Lower lobe of right lung (tissue), 2 donors: Measurements from ENCODE around the gene SGCA. TPM values are rescaled to one million over a fixed set of nuclear protein-coding genes. Genes with fewer than 3 reads are reported as not detected.

Experiments used
- ATAC-seq, 2 donors: fragments of 200-7000 bp; cut with Tn5 transposase; one replicate each; pipeline ENCODE4 v1.9.1; 2020 to 2022; ENCODE audit warnings: mild to moderate bottlenecking in 2 of 2, moderate library complexity in 2 of 2
- DNase-seq: peaks from one replicate; pipeline ENCODE4 v3.0.0-alpha.2; 2020
- H3K27ac ChIP-seq: fragments of 200-600 bp; one replicate; pipeline ENCODE4 v1.8.0; 2022
- H3K27me3 ChIP-seq: fragments of 200-600 bp; one replicate; pipeline ENCODE4 v1.8.0; 2022; ENCODE audit warnings: low read depth
- H3K36me3 ChIP-seq: fragments of 200-600 bp; one replicate; pipeline ENCODE4 v1.8.0; 2022; ENCODE audit warnings: mild to moderate bottlenecking
- H3K4me1 ChIP-seq: fragments of 200-600 bp; one replicate; pipeline ENCODE4 v1.8.0; 2022
- H3K4me3 ChIP-seq: fragments of 200-600 bp; one replicate; pipeline ENCODE4 v1.8.0; 2022; ENCODE audit warnings: mild to moderate bottlenecking
- H3K9me3 ChIP-seq: fragments of 200-600 bp; one replicate; pipeline ENCODE4 v1.8.0; 2022
- CTCF ChIP-seq: fragments of 200-600 bp; IDR thresholded peaks from one replicate; pipeline ENCODE4 v1.8.0; 2022; ENCODE audit warnings: antibody characterized with exemption, mild to moderate bottlenecking
- intact Hi-C: fragments of 100-400 bp; cut with DNase I; formaldehyde crosslinking; loops from one replicate; pipeline ENCODE4 v1.11.0; 2022
- total RNA-seq: library from RNA; stranded (reverse); fragmentation: NEBNext Ultra II Directional; extraction: Animal tissue kit (Norgen Biotek cat#: 25700); gene quantifications from one replicate; pipeline ENCODE4 v1.2.1, GENCODE V29; 2021
- donor health status: DM: no; HTN: yes; CAD: no; lungs with severe emphysema.

Gene SGCA
- total RNA-seq, 1 donor from 2014 or later = 9.1 TPM

GRCh38 chr17:50192144-50192617, 26.4 kb downstream of the SGCA start:
- DNase-seq (no peak), ATAC-seq (no peak)
- intact Hi-C loops = no loop called here
- TF ChIP-seq CTCF = no peak
- peaks cover 97% of the 10 kb centered on the region for H3K36me3 ChIP-seq
- H3K4me1 ChIP-seq = no peaks in the 10 kb centered on the region
- no peak overlapping the region for H3K4me3 ChIP-seq
- no peak overlapping the region for H3K27ac ChIP-seq
- H3K27me3 ChIP-seq = no peaks in the 10 kb centered on the region
- H3K9me3 ChIP-seq = no peaks in the 10 kb centered on the region

- ATAC-seq (no peak), DNase-seq (no peak)
- H3K9me3 ChIP-seq = no peaks in the 10 kb centered on the region
- H3K4me1 ChIP-seq = peaks cover 5% of the 10 kb centered on the region
- H3K4me3 ChIP-seq = no peak overlapping the region
- no peak for TF ChIP-seq CTCF
- H3K27me3 ChIP-seq = no peaks in the 10 kb centered on the region
- intact Hi-C loops = no loop called here
- no peak overlapping the region for H3K27ac ChIP-seq
- peaks cover 98% of the 10 kb centered on the region for H3K36me3 ChIP-seq
Observed at GRCh38 chr17:50192618-50193291, 26.9 kb downstream of the SGCA start.

GRCh38 chr17:50194140-50194933, 28.5 kb downstream of the SGCA start:
- H3K4me1 ChIP-seq = peaks cover 18% of the 10 kb centered on the region
- TF ChIP-seq CTCF = no peak
- ATAC-seq = no peak
- peaks cover 89% of the 10 kb centered on the region for H3K36me3 ChIP-seq
- peaks cover 2% of the 10 kb centered on the region for H3K27me3 ChIP-seq
- H3K9me3 ChIP-seq = no peaks in the 10 kb centered on the region
- no peak for DNase-seq
- H3K4me3 ChIP-seq = no peak overlapping the region
- intact Hi-C loops = no loop called here
- H3K27ac ChIP-seq = no peak overlapping the region

- intact Hi-C loops = no loop called here
- H3K4me3 ChIP-seq = no peak overlapping the region
- peaks cover 27% of the 10 kb centered on the region for H3K4me1 ChIP-seq
- H3K27me3 ChIP-seq = peaks cover 8% of the 10 kb centered on the region
- H3K27ac ChIP-seq = peak overlapping the region; percentile 9
- TF ChIP-seq CTCF = no peak
- H3K9me3 ChIP-seq = no peaks in the 10 kb centered on the region
- ATAC-seq = no peak
- H3K36me3 ChIP-seq = peaks cover 81% of the 10 kb centered on the region
- DNase-seq = peak; percentile 31
Observed at GRCh38 chr17:50194934-50195865, 29.4 kb downstream of the SGCA start.

- Histone ChIP-seq H3K27me3 (peaks cover 12% of the 10 kb centered on the region), H3K36me3 (peaks cover 73% of the 10 kb centered on the region), H3K4me3 (no peak overlapping the region), H3K4me1 (peaks cover 34% of the 10 kb centered on the region), H3K9me3 (no peaks in the 10 kb centered on the region), H3K27ac (no peak overlapping the region)
- no peak for TF ChIP-seq CTCF
- DNase-seq (no peak), ATAC-seq (no peak)
- intact Hi-C loops = no loop called here
Observed at GRCh38 chr17:50196036-50196435, 30.2 kb downstream of the SGCA start.
